GM18498 (cell line): ENCODE data around the gene FBL.

Source experiments
- ATAC-seq: cut with Tn5 transposase; IDR thresholded peaks from one replicate; pipeline ENCODE4 v1.9.1; 2021; ENCODE audit warnings: mild to moderate bottlenecking, moderate library complexity; ENCODE audit not compliant: unreplicated experiment

FBL gene

DNA sequence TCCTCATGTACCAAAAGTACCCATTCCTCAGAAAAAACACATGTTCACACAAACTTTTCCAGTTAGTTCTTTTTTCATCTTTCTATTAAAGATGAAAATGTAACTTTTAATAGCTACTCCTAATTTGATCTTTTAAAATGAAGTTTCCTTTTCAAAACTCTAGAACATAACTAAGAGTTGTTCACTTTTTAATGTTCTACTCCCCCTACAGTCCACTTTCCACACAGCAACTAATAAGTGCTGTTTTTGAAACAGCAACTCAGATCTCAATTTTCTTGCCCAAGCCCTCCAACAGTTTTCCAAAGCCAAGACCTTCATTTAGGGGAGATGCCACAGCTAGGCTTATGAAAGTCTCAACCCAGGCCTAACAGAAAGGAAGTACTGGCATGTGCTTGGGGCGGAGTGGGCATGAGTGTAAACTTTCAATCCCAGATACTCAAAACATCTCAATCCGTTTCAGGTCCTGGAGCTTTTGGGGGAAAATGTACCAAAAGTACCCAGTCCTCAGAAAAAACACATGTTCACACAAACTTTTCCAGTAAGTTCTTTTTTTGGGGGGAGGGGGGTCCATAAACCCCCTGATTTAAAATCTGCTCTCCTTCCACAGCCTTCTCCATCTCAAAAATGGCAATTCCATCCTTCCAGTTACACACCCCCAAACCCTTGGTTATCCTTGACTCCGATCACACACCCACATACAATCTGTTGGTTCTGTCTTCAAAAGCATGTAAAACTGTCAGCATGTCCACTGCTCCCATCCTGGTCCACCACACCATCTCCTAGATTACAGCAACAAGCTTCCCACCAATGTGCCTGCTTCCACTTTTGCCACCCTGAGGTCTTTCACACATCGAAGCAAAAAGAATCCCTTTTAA is 2.0 kb downstream of the FBL start:
- ATAC-seq: no peak

DNA sequence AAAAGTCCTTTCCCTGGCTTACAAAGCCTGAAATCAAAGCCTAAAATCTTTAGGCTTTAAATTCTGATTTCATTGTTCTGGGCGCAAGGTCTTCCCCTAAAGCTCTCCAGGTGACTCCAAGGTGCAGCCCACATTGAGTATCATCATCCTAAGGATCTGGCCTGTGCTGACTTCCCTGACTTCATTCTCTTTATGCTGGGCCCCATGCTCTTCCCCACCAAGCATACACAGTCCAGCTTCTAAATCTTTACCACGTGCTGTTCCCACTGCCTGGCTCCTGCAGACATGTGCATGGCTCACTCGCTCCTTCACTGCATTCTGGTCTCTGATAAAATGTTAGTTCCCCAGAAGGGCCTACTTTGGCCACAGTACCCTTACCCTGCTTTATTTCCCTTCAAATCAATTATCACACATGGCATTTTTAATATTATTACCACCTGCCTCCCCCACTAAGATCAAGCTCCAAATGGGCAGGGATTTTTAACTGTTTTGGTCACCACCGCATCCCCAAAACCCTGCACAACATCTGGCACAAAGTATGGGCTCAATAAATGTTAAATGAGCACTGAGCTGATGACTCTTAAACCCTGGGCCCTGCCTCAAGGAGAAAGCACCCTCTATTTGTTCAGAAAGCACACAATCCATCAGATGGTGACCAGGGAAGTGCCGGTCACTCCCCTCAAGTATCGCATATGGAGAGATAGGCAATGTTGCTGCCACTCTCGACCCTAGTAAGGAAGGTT is 3.3 kb downstream of the FBL start:
- ATAC-seq: no peak

DNA sequence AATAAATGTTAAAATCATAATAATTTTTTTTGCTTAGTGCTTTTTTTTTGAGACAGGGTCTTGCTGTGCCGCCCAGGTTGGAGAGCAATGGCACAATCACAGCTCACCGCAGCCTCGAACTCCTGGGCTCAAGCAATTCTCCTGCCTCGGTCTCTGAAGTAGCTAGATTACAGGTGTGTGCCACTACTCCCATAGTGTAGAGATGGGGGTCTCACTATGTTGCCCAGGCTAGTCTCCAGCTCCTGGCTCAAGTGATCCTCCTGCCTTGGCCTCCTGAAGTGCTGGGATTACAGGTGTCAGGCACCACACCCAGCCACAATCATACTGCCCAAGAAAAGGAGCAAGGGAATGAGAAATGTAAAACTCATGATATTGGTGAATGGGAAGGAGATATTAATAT is 5.1 kb downstream of the FBL start:
- no peak for ATAC-seq

DNA sequence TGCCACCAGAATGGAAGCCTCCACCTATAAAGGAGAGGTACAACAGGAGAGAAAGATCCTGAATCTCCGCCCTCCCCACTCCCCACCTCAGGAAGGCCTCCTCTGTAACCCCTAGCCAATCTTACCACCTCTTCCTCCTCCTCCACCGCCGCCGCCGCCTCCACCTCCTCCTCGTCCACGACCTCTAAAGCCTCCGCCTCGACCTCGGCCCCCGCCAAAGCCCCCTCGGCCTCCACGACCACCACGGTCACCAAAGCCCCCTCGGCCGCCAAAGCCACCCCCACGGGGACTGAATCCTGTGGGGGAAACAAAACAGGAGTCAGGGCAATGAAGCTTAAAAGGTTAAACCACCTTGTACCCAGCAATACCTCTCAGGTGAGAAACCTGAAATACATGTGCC is 5.7 kb downstream of the FBL start:
- ATAC-seq: no peak

DNA sequence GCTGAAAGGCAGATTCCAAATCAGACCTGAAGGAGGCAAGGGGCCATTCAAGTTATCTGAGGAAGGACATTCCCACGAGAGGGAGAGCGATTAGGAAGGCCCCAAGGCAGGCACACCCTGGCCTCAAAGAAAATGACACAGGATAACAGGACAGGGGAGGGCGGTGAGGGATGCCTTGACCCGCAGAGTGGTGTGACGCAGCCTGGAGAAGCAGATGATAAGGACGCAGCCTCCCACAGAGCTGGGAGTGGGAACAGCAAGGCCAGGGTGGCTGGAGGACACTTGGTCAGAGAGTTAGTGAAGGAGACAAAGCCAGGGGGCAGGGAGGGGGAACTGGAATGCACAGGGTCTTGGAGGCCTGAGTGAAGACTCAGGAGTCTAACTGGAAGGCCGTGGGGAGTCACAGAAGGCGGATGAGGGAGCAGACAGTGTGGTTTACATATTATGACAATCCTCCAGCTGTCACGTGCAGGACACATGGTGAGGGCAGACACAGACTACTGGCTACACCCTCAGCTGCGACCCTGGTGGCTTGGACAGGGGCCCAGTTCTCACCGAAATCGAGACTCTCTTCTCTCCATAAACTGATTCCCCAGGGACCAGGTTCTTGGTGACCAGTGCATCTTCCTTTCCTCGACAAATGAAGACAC is 6.4 kb downstream of the FBL start:
- ATAC-seq: no peak

DNA sequence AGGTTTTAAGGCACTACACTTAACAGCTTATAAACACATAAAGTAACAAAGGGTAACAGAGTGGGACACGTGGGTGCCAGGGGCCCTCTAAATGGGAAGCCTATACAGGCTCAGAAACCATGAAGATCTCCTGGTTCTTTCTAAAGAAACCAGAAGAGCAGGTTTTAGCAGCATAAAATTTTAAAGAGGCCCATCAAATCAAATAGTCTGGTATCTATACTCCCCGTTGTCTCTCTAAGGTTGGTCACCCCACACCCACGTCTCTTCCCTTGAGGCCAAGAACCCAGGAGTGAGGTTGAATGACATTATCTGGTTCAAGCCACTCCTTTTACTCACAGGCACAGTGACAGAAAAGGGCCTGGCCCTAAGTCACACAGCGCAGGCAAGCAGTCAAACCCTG is 7.6 kb downstream of the FBL start:
- no peak for ATAC-seq

DNA sequence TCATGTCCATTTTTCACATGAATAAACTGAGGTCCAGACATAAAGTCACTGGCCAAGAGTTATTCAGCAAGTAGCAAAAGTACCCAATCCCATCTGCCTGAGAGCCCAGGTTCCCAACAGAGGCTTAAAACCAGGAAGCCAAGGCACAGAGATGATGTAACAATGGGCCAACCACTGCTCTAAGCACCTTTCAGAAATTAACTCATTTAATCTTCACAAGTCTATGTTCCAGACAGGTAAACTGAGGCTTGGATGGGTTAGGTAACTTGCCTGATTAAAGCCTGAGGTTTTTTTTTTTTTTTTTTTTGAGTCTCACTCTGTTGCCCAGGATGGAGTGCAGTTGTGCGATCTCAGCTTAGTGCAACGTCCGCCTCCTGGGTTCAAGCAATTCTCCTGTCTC is 8.2 kb downstream of the FBL start:
- no peak for ATAC-seq

DNA sequence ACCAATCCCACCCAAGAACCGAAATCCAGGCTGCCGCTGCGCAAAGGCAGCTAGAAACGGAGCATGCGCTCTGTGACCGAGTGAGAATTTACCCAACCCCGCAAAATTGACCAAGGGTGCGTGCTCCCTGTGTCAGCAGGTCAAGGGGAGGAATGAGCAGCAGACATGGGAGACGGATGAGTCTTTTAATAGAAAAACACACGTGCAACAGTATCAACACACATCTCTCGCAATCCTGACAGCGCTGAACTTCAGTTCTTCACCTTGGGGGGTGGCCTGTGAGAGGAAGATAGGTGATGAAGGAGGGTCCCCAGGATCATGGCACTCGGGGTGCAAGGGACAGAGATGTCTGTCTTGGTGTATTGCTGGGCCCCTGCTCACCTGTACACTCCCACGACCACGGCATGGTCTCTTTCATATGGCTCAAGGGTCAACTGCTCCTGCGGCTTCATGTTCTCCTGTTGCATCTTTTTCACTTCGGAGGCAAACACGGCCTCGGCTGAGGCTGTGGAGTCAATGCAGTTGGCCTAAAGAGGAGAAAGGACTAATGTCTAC is 11.8 kb downstream of the FBL start:
- no peak for ATAC-seq

DNA sequence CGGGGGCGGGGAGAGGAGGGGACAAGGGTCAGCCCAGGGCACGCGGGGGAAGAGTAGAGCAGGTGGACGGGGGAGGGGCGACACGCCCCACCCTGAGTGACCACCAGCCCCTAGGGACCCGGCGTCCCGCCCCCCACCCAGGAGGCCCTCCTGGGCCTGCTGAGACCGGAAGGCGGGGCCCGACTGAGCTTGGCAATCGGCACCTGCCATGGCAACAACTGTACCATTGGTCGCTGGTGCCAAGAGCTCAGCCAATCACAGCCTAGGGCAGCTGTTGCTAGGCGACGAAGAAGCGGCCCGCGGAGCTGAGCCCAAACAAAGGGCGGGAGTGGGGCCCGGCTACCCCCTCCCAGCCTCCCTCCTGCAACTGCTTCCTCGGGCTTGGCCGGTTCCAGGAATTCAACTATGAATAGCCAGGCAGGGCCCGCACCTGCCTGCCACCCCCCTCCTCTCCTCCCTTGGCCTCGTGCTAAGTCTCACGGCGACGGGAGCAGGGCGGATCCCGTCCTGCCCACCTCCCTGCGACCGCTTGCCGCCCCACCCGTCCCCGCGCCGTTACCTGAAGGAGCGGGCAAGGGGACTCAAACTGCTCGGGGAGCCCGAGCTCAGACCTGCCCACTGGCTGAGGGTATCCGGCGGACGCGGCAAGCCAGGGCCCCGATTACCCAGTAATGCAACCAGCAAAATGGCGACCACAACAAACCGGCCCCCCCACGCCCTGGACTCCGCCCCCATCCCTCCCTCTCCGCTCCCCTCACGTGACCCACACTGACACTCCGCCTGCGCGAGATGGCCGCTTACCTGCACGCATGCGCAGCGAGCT is 12.5 kb downstream of the FBL start, which contains the start of gene DYRK1B:
Gene DYRK1B, minus strand, starts transcription at position 699 of the 823 bp plus-strand sequence. CDS start 2,295 bp downstream, outside the sequence.
- ATAC-seq: peak; percentile 88

DNA sequence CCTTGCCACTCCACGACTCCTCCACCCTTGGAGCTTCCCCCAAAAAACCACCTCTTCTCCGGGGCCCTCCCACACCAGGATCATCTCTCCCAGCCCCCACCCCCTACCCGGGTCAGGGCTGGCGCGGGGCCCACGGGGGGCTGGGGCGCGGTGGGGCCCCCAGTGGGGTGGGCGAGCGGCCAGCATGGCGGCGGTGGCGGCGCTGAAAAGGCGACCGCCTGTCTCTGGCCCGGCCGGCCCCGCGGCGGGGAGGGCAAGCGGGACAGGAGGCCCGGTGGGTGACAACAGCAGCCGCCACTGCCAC is 13.1 kb downstream of the FBL start:
- ATAC-seq: no peak

DNA sequence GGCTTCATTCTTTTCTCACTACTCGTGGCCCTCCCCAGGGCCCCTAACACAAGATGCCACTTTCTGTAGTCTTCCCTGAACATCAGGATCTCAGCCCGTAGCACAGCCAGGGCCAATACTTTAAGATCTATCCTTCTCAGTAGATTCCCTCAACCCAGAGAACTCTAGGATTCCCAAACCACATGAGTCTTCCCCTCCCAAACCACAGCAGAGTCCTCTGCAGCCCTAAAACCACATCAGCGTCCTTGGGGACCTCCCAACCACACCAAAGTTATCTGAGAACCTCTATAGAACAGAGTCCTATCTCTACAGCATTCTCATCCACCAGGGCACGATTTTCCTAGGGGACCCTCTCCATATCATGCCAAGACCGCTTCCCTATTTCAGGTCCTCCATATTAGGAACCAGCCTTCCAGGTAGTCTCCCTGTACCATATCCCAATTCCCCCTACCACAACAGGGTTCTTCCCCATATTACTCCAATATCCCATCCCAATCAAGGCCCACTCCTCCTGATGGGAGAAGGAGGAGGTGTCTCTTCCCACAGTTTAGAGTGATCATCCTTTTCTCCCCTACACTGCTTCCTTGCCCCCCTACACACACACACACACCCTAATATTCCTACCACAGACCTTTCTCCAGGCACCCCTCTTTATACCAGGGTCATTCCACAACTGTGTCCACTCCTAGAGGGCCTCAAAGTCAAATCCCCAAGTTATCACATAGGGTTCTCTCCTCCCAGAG is 13.7 kb downstream of the FBL start:
- no peak for ATAC-seq

DNA sequence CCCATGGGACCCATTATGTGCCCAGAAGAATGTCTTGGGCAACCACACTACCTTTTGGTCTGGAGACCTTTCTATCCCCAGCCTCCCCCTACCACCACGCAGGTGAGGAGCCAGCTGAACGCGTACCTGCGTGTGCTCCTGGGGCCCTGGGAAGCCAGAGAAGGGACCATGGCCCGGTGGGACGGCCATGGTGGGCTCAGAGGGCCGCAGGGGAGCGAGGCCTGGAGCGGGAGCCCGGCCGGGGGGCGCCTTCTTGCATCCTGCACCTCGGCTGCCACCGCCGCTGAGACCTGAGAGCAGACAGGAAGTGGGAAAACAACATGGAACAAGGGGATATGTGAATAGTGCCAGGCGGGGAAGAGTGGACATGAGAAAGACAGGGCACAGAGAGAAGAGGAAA is 14.5 kb downstream of the FBL start:
- no peak for ATAC-seq

DNA sequence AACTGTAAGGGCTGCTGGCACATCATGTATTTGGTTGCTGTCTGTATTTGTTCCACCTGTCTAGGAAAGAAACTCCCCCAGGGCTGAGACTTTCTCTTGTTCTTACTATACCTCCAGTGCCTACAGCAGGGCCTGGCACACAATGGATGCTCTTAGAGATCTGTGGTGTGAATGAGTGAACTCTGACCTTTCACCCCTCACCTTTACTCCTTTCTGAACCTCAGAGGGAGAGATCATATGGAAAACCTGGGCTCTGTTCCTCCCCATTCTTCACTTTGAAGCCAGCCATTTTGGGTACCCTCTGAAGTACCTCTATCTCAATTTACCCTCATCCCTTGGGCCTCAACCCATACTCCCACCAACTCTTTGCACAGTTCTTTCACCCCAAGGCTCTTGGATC is 15.3 kb downstream of the FBL start:
- no peak for ATAC-seq

DNA sequence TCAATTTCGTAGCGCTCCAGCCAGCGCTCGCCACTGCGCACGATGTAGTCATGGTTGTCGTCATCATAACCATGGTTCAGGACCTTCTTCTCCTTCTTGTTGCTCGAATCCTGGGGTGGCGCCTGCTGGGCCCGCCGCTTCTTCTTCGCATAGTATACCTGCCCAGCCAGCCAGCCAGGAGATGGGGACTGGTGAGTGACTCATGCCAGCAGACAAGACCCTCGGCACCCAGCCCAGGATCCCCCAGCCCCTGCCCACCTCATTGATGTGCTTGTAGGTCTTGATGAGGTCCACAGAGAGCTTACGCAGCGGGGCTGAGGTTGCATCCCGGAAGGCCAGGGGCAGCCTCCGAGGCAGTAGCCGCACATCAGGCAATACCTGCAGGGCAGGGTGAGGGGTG is 15.8 kb downstream of the FBL start:
- no peak for ATAC-seq

DNA sequence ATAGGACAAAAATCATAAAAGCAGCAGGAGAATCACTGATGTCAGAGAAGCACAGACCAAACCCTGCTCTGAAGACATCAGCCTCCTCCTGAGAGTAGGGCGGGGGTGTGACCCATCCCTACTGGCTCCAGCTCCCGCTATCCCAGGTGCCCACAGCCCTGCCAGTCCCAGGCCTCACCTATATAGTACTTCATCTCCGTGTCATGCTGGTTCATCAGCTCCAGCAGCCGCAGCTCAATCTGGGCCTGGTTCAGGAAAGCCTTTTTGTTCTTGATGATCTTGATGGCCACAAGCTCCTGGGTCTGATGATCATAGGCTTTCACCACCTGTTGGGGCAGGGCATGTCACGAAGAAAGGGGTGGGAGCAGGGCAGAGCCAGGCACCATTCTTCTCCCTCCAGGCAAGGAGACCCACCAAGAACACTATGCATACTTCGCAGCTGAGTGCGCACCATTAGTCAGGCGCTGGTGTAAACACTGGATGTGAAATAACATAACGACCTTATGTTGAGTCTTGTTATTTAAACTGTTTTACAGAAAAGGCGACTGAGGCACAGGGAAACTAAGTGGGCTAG is 16.4 kb downstream of the FBL start:
- no peak for ATAC-seq

DNA sequence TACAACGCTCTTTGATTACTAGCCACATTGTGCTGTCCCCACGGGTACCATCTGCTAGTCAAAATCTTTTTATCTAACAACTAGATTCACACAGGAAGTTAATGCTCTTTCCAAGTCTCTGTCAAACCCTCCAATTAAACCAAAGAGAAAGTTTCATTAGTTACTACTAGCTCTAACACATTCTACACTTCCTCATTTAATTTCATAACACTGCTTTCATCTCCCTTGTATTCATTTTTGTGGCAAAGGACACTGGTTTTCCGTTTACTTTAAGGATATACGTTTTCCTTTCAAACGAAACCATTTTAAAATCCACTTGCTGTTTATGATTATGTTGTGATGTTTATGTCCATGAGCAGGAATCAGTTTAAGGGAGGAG is 17.5 kb downstream of the FBL start:
- ATAC-seq: no peak

DNA sequence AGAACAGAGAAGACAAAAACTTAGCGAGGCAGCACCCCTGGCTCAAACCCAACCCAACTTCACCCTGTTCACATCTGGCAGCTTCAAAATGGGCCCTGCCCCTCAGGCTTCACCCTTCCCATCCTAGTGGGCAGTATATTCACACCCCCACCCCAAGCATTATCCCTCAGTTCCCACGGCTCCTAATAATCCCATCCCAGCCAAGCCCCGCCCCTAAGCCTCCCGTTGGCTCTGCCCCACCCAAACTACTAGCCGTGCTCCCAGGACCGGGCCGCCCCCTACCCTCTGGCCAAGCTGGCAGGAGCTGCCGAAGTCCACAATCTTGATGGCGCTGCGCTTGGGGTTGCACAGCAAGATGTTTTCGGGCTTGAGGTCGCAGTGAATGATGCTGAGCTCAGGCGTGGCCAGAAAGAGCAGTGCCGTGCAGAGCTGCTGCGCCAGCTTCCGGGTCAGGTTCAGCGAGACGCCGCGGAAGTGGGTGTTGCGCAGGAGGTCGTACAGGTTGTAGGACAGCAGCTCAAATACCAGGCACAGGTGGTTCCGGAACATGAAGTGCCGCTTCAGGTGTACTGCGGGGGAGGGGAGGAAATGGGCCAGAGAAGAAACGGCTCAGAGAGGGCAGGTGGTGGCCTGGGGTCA is 18.0 kb downstream of the FBL start:
- no peak for ATAC-seq

DNA sequence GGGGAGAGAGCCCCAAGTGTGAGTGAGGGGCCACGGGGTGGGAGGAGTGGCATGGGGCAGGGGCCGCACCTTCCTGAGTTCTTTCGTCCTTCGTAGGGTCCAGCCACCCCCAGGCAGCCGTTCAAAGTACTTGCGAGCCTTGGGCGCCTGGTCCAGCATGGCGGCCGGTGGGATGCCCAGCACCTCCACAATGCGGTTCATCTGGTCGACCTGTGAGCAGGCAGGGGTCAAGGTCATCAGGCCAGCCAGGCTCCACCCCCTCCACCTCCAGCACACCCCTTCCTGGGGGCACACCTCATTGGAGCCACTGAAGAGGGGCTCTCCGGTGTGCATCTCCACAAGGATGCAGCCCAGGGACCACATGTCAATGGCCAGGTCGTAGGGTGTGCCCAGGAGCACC is 19.0 kb downstream of the FBL start:
- ATAC-seq: no peak

DNA sequence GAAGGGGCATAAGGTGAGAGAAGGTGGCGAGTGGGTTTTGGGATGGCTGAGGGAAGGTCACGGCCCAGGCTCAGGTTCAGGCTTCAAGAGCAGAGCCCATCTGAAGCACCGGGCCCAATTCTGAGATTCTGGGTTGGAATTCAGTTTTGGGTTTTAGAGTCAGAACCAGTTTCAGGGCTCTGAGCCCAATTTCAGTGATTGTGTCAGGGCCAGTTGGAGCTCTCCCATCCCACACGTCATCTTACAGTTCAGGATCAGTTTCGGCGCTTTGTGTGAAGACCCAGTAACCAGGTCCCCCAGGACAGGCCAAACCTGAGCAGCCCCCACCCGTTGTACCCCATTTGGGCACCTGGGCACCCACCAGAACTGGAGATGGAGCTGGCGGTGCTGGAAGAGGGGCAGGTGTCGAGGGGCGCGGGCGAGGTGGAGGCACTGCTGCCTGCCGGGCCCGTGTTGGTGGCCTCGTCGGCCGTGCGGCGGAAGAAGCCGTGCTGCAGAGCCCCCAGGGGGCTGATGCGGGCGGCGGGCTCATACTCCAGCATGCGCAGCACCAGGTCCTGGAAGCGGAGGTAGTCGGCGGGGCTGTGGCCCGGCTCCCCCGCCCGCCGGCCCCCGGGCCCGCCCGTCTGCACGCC is 19.8 kb downstream of the FBL start:
- no peak for ATAC-seq
